HG03045 (cell line): ENCODE results near the gene P4HB.
"Not testable (repeated sequence)": the region's sequence is repeated elsewhere in the genome, so short reads cannot be mapped to it uniquely, and the experiment has no call there.

Experiments used
- ATAC-seq: cut with Tn5 transposase; IDR thresholded peaks from one replicate; pipeline ENCODE4 v1.9.1; 2021; ENCODE audit warnings: mild to moderate bottlenecking, moderate library complexity; ENCODE audit not compliant: unreplicated experiment

Gene P4HB

GRCh38 chr17:81849457-81849856, 10.9 kb downstream of the P4HB start:
- ATAC-seq = no peak

- ATAC-seq = no peak
These were observed 13.3 kb downstream of the P4HB start for GRCh38 chr17:81846743-81847689.

GRCh38 chr17:81845881-81846742, 14.2 kb downstream of the P4HB start:
- no peak for ATAC-seq

- no peak for ATAC-seq
These were observed 15.0 kb downstream of the P4HB start for GRCh38 chr17:81845361-81845760.

- no peak for ATAC-seq
These were observed 15.4 kb downstream of the P4HB start for GRCh38 chr17:81844887-81845286.

GRCh38 chr17:81844327-81844851, 15.9 kb downstream of the P4HB start:
- ATAC-seq = no peak

GRCh38 chr17:81843713-81844326, 16.5 kb downstream of the P4HB start:
- no peak for ATAC-seq

GRCh38 chr17:81842725-81843504, 17.4 kb downstream of the P4HB start:
- no peak for ATAC-seq

- no peak for ATAC-seq
These were observed 18.0 kb downstream of the P4HB start for GRCh38 chr17:81842378-81842724.

GRCh38 chr17:81841866-81842265, 18.5 kb downstream of the P4HB start:
- ATAC-seq = no peak

GRCh38 chr17:81840826-81841778, 19.2 kb downstream of the P4HB start:
- no peak for ATAC-seq

GRCh38 chr17:81840059-81840458, 20.3 kb downstream of the P4HB start:
- ATAC-seq = not testable (repeated sequence)

- no peak for ATAC-seq
These were observed 21.0 kb downstream of the P4HB start for GRCh38 chr17:81839301-81839700.

- no peak for ATAC-seq
These were observed 21.5 kb downstream of the P4HB start for GRCh38 chr17:81838753-81839255.

- no peak for ATAC-seq
These were observed 22.7 kb downstream of the P4HB start for GRCh38 chr17:81837641-81838040.

- no peak for ATAC-seq
These were observed 25.5 kb downstream of the P4HB start, which contains the start of gene PPP1R27 for GRCh38 chr17:81834831-81835267. Gene PPP1R27 (minus strand): TSS chr17:81835050. CDS start chr17:81834953, 97 bp downstream.

GRCh38 chr17:81833921-81834830, 26.2 kb downstream of the P4HB start:
- ATAC-seq = no peak
